ENCODE data around the gene SMTN.
A peak's percentile ranks its signal among the peaks of the same experiment; 100 is the strongest.
"Not testable (repeated sequence)": the region's sequence is repeated elsewhere in the genome, so short reads cannot be mapped to it uniquely, and the experiment has no call there.

Gene SMTN

DNA sequence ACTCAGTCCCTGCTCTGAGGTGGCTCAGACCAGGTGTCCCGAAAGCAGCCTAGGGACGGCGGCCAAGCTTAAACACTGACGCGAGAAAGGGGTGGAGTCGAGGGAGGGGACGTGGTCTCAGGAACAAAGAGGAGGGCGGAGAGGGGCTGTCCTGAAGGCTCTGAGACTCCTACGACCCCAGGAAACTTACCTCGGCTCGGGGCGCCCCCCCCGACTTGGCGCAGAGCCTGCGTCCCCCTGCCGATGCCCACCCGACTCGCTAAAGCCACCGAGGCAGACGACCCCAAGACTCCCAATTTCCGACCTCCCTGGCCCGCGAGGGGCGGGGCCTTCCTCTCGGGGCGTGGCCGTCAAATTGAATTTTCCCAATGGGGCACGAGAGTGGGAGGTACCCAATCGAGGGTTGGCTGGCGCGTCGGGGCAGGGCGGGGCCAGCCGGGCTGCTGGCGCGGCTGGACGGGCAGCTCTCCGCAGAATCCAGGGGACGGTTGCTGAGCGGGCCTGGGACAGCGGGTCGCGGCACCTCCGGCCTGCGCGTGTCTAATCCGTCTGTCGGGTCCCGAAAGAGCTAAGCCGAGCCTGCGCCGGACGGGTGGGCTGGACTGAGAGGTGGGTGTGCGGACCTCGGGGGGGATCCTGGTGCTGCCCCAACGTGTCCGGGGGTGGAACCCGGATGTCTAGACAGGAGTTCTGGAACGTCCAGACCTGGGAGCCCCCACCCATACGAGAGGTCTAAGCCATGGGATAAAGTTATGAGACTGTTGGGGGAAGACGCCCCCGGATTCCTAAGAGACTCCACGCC lies at the start of gene SMTN:
SMTN (plus strand) TSS at position 471 of the 802 bp plus-strand sequence. CDS start 1,941 bp downstream, outside the sequence.
- peak; percentile 59 to 68 for DNase-seq

DNA sequence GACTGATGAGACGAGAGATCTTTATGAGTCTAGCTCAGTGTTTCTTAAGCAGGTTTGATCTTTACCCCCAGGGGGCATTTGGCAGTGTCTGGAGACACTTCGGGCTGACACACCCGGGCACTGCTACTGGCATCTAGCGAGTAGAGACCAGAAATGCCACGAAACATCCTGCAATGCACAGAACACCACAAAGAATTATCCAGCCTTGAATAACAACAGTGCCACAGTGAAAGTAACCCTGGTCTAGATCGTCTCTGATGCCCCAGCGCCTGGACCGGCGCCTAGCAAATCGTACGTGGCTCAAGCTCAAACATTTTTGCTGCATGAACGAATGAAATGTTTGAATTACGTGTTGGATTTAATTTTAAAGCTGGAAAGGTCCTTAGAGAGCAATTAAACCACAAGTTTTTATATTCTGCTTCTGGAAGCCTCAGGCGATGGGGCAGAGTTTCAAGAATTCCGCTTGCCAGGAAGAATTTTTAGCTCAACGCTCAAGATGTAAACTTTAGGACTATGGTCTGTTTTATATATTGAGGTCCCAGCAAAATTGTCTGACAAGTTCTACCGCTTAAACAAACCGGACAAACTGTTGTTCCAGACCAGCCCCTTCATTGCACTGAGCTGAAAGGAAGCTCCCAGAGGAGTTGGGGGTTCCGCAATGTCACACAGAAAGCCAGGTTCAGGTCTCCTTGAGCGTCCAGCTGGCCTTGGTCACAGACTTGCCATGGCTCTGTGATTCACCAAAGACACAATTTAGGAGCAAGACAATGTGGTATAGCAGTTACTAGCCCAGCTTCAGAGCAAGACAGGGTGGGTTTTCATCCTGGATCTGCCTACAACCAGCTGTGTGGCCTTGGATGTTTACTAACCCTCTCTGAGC lies 44.2 kb upstream of the SMTN start:
- DNase-seq = no peak

DNA sequence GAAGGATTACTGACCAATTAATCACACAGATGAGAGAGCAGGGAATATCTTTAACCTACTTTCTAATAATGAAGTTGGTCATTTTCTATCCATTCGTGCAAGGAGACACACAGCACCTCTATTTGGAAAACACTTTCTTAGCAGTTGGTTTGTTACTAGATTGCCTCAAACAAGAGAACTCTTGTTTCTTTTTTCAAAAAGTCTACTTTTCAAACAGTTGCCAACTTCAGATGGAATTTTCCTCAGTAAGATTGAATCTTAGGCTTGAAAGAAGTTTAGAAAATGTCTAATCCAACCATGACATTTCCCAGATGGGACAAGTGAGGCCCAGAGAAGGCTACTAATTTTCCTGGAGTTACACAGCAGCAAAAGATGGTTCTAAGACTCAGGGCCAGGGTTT lies 42.4 kb upstream of the SMTN start:
- no peak for DNase-seq

DNA sequence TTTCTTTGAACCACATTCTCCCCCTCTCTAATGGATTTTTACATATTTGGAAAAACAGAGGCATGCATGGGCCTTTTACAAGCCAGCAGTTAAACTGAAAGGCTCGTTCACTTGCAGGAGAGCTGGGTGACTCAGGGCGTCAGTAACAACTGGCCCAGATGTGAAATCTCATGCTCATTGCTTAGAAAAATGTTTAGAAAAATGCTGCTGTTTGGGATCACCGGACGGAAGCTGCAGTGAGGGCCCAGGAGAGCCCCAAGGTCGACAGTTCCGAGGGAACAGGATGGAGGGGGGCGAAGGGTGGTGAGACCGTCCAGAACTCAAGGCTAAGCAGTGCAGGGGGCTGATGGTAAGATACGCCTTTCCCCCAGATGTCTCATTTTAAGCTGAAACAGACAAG lies 41.7 kb upstream of the SMTN start:
- DNase-seq = no peak

DNA sequence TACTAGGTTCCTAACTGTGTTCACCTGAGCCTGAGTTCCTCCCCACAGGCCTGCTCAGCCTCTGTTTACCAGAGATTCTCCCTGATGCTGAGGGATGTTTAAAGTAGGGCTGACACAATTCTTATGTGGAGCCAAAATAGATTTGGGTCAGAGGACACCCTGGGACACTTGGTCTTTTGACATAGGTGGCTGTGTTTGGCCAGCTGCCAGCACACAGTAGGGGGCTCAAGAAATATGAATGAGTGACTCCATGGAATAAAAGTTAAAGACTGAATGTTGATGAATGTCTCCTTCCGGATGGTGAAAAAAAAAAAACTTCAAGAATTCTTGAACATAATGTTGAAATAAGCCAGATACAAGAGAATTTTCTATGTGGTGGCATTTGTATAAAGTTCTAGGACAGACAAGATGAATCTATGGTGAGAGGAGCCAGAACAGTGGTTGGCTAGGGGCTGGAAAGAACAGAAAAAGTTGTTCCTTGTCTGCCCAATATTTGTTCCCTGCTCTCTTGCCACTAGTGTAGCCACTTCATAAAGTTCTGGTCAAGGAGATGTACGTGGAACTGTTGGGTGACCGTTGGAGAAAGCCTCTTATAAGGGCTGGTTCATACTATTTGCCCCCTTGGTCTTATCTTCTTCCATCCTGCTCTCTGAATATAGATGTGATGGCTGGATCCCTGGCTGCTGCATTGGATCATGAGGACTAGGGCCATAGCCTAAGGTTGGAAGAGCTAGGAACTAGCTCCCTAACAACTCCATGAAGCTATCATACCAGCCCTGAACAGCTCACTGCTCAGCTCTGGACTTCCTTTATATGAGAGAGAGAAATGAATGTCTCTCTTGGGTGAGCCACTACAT lies 40.3 kb upstream of the SMTN start:
- DNase-seq = no peak

GRCh38 chr22:31044262-31044861 lies 36.8 kb upstream of the SMTN start:
- DNase-seq = no peak

DNA sequence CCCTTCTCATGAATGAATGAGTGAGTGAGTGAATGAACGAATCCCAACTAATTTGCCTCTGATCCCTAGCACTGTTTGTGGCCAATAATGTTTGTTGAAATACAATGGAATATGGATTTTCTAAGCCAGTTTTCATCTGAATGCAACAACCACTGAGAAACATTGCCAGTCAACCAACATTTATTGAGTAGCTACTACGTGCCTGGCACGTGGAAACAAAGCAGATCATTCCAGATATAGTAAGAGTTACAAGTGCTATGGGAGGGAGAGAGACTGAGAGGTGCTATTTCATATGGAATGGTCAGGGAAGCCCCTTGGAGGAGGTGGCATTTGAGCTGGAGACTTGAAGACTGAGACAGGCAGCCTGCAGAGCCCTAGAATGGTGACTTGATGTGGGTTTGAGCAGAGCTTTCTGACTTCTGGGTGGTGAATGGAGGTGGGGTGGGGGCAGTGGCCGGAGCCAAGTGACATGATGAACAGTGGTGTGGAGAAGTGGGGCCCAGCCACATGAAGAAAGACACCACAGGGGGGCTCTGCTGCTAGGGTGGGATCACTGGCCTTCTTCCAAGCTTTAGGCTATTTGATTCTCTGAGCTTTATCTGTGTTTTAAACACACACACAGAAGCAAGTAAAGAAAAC lies 35.1 kb upstream of the SMTN start:
- DNase-seq = no peak

GRCh38 chr22:31046539-31047226 lies 34.4 kb upstream of the SMTN start:
- DNase-seq = no peak

DNA sequence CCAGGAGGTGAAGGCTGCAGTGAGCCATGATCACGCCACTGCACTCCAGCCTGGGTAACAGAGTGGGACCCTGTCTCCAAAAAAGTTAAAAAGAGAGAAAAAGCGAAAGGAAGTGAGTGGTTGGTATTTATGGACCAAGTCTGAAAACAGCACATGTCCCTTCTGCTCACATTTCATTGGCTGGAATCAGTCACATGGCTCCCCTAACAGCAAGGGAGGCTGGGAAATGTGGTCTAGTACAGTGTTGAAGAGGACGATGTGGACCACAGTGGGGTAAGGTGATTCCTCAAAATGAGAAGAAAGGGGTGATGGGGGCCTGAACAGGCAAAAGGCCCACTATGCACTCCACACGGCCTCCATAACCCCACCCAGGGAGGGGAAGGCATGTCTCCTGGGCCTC lies 32.5 kb upstream of the SMTN start:
- no peak for DNase-seq

DNA sequence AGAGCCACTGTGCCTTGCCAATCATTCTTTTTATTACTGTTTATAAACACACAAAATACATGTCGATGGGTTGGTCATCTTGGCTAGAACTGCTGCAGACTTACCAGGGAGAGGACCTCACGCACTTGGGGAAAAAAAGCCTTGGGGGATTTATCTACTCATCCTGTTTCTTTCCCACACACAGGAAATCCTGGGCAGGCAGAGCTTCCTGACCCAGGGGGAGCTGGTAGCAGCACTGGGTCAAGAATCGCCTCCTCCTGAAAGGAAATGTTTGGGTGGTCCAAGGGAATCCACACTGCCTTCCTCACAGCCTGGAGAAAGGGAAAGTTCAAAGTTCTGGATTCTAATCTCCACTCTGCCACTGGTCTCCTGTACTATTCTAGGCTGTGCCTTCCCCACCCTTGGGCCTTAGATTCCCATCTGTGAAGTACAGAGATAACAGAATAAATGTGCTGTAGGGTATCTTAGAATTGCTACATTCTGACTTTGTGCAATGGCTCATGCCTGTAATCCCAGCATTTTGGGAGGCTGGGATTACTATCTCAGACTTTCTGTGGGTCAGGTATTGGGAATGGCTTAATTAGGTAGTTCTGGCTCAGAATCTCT lies 31.2 kb upstream of the SMTN start:
- DNase-seq = no peak

DNA sequence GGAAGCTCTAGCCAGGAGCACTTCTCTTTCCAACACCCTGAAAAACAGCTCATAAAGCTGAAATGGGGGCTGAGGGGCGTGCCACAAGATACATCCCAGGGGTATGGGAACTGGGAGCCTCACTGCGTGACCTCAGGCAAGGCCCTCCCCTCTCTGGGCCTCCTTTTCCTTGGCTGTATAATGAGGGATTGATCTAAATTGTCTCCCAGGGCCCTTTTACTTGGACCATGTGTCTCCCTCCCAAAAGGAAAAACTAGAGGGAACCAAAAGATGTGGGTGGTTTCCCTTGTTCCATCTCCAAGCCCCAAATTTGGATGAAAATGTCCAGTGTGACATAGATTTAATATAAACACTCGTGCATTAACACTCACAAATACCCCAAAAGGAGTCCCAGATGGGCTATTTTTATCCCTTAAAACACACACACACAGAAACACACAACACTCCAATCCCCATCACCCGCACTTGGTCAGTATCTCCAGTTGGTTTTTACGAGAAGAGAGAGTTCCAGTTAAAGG lies 25.9 kb upstream of the SMTN start:
- DNase-seq = no peak

DNA sequence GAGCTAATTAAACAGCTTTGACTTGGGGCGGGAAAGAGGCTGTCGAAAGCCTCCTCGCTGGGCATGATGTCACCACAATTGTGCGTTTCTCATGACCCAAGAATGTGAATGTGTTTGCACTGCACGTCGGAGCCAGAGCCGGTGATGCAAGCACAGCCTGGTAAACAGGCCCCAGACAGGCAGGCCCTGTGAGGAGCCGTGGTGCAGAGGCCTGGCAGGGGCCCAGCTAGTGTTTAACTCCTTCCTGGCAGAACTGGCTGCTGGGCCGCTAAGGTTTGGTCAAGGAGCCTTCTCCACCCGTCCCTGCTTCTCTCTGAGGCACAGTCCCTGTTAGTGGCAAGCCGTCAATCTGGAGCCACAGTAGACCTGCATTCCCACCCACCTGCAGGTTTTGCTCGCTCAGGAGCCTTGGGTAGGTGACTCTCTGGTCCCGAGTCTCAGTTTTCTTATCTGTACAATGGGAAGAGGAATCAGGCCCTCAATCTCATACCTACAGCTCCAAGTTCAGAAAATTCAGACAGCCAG lies 25.4 kb upstream of the SMTN start:
- peak; percentile 5 to 36 for DNase-seq

DNA sequence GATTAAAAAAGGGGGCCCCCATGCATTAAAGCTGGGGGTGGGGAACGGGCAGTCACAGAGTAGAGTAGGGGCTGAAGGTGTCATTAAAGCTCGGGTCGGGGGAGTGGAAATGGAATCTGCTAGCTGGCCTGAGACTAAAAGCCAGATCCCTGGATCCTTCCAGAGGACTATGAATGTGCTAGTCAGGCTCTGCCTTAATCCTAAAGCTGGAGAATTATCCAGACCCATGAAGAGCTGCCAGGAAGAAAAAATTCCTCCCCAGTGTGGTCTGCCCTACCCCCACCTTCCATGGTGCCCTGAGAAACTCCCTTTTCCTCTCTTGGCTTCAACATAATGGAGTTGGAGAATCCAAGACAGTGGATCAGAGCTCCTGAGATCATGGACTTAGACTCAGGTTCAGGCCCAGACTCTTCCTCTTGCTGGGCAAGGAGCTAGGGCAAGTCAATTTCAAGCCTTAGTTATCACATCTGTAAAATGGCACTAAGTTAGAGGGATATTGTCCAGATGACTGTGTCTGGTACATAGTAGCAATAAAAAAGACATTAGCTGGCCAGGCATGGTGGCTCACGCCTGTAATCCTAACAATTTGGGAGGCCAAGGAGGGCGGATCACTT lies 24.0 kb upstream of the SMTN start:
- DNase-seq = no peak

GRCh38 chr22:31059663-31060062 lies 21.5 kb upstream of the SMTN start:
- not testable (repeated sequence) for DNase-seq

GRCh38 chr22:31062566-31063230 lies 18.4 kb upstream of the SMTN start:
- no peak for DNase-seq

DNA sequence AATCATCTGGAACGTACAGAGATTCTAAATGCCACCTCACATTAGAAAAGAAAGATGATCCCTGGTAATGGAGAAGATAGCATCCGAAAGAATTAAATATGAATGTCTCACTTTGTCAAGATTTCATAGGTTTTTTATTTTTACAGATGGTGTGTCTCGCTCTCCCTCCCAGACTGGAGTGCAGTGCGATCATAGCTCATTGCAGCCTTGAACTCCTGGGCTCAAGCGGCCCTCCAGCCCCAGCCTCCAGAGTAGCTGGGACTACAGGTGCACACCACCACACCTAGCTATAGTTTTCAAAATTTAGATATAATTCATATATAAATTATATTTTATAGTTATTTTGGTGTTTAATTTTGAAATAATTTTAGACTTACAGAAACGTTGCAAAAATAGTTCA lies 16.7 kb upstream of the SMTN start:
- no peak for DNase-seq

GRCh38 chr22:31068970-31069369 lies 12.1 kb upstream of the SMTN start:
- DNase-seq = no peak

GRCh38 chr22:31069691-31070314 lies 11.3 kb upstream of the SMTN start:
- DNase-seq = not testable (repeated sequence)

DNA sequence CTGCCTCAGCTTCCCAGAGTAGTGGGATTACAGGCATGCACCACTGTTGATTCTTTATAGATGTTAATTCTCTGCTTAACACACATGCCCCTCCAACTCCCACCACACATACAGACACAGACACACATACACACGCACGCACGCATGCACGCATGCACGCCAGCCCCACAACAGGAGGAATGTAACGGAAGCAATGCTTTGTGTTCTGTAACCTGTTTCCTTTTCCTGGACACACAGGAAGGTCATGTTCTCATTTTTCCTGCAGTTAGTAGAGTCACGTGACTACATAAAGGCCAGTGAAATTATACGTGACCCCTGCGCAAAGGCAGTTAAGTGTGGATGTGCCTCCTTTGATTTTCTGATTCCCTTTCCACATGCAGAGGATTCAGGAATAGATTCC lies 8.0 kb upstream of the SMTN start:
- not testable (repeated sequence) for DNase-seq

Data from hippocampal formation (tissue), 2 donors.